Chondrocyte (in vitro differentiated cells): ENCODE results near the gene MED14. TPM values are rescaled to one million over a fixed set of nuclear protein-coding genes. Genes with fewer than 3 reads are reported as not detected.

ENCODE experiments used
- DNase-seq: peaks from one replicate; pipeline ENCODE4 v3.0.0; 2021; ENCODE audit warnings: mixed read lengths, low spot score
- H3K27ac Mint-ChIP-seq: one replicate; pipeline ENCODE4 v1.8.0; 2021; ENCODE audit warnings: mild to moderate bottlenecking, moderate library complexity, mixed read lengths; ENCODE audit not compliant: unreplicated experiment
- H3K27me3 Mint-ChIP-seq: 2 replicates; pipeline ENCODE4 v1.8.0; 2021; ENCODE audit warnings: low read depth, mixed read lengths
- H3K36me3 Mint-ChIP-seq: 2 replicates; pipeline ENCODE4 v1.8.0; 2021; ENCODE audit warnings: low read depth, mixed read lengths
- H3K4me1 Mint-ChIP-seq: 2 replicates; pipeline ENCODE4 v1.8.0; 2021; ENCODE audit warnings: low read depth, mild to moderate bottlenecking, mixed read lengths
- H3K4me3 Mint-ChIP-seq: one replicate; pipeline ENCODE4 v1.8.0; 2021; ENCODE audit warnings: mild to moderate bottlenecking, moderate library complexity, mixed read lengths; ENCODE audit not compliant: unreplicated experiment
- H3K9me3 Mint-ChIP-seq: 2 replicates; pipeline ENCODE4 v1.8.0; 2021; ENCODE audit warnings: low read depth, mixed read lengths
- total RNA-seq: library from RNA; stranded (reverse); gene quantifications from 3 replicates; pipeline ENCODE4 v1.2.1, GENCODE V29; 2021
- TF ChIP-seq, protein P1 (sequence below): fragments of 200-600 bp; sonication (generic); IDR thresholded peaks from 2 replicates; pipeline ENCODE4 v1.5.0; 2021; ENCODE audit warnings: antibody characterized with exemption, mild to moderate bottlenecking, moderate library complexity

The MED14 gene
- total RNA-seq, 1 donor from 2014 or later = 62.9 TPM

DNA sequence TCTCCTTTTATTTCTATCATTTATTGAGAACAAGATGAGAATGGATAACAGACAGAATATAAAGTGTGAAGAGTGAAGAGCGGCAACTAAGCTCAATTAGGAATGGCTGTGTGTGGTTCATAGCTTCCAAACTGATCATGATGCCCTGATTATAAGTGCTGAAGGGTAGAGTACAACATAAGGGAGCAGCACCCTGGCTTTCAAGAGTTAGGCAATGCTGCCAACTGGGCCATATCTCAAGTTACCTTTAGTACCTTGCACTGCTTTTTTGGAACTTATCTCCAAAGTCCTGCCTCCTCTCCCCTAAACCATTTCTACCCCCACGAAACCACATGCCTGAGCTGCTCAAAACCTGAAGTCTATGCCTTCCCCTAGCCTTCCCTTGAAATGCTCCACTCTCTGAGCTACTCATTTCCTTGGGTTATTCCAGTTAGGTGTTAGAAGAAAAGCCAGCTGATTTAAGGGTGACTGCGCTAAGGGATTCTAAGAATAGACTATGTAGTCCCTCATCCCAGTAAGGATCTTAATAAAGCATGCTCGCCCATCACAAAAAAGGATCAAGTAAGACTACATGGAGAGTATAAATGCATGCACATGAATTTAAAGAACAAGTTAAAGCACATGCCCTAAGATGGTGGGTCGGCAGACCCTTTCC is 29.6 kb downstream of the MED14 start:
- no peaks in the 10 kb centered on the region for H3K4me1 Mint-ChIP-seq
- H3K36me3 Mint-ChIP-seq = peaks cover 10% of the 10 kb centered on the region
- H3K9me3 Mint-ChIP-seq = no peaks in the 10 kb centered on the region
- TF ChIP-seq, protein P1, sequence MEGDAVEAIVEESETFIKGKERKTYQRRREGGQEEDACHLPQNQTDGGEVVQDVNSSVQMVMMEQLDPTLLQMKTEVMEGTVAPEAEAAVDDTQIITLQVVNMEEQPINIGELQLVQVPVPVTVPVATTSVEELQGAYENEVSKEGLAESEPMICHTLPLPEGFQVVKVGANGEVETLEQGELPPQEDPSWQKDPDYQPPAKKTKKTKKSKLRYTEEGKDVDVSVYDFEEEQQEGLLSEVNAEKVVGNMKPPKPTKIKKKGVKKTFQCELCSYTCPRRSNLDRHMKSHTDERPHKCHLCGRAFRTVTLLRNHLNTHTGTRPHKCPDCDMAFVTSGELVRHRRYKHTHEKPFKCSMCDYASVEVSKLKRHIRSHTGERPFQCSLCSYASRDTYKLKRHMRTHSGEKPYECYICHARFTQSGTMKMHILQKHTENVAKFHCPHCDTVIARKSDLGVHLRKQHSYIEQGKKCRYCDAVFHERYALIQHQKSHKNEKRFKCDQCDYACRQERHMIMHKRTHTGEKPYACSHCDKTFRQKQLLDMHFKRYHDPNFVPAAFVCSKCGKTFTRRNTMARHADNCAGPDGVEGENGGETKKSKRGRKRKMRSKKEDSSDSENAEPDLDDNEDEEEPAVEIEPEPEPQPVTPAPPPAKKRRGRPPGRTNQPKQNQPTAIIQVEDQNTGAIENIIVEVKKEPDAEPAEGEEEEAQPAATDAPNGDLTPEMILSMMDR = no peak
- H3K27ac Mint-ChIP-seq = peak overlapping the region; percentile 13
- no peak for DNase-seq
- no peaks in the 10 kb centered on the region for H3K27me3 Mint-ChIP-seq
- no peak overlapping the region for H3K4me3 Mint-ChIP-seq

- TF ChIP-seq, protein P1 = no peak
- Mint-ChIP-seq H3K9me3 (no peaks in the 10 kb centered on the region), H3K4me3 (no peak overlapping the region), H3K4me1 (no peaks in the 10 kb centered on the region), H3K36me3 (peaks cover 3% of the 10 kb centered on the region), H3K27ac (no peak overlapping the region), H3K27me3 (no peaks in the 10 kb centered on the region)
- no peak for DNase-seq
Observed at GRCh38 chrX:40700640-40701342, 34.6 kb downstream of the MED14 start.

GRCh38 chrX:40698851-40699250 is 36.5 kb downstream of the MED14 start:
- TF ChIP-seq, protein P1 = no peak
- H3K27ac Mint-ChIP-seq = no peak overlapping the region
- H3K4me1 Mint-ChIP-seq = peaks cover 8% of the 10 kb centered on the region
- peaks cover 8% of the 10 kb centered on the region for H3K36me3 Mint-ChIP-seq
- H3K9me3 Mint-ChIP-seq = peaks cover 3% of the 10 kb centered on the region
- H3K4me3 Mint-ChIP-seq = no peak overlapping the region
- no peaks in the 10 kb centered on the region for H3K27me3 Mint-ChIP-seq
- DNase-seq = no peak

DNA sequence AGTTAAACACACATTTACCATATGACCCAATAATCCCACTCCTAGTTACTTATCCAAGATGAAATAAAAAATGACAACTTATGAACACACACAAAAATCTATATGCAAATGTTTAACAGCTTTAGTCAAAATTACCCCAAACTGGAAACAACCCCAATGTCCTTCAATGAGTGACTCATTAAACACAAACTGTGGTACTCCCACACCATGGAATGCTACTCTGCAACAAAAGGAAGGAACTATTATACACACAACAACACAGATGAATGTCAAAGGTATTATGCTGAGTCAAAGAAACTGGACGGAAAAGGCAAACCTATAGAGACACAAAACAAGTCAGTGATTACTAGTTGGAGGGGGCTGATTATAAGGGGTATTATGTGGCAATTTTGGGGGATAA is 40.5 kb downstream of the MED14 start:
- no peak overlapping the region for H3K27ac Mint-ChIP-seq

DNA sequence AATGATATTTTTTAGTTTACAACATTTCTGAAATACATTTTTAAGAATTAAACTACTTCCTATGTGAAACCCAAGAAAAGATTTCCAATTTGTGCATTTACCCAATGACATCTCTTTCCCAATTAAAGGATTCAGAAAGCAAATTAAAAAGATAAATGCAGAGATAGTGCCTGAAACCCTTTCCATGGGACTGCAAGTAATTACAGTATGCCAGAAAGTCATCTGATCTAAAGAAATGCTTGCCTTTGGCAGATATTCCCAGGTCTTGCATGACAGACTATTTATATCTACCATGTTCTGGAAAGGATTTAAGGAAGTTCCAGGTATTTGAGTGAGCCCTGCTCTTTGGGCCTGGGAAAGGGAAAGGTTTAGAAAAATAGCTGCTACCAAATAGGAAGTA is 46.4 kb downstream of the MED14 start:
- TF ChIP-seq, protein P1 = no peak
- Mint-ChIP-seq H3K27ac (no peak overlapping the region), H3K4me3 (no peak overlapping the region), H3K27me3 (no peaks in the 10 kb centered on the region), H3K36me3 (peaks cover 21% of the 10 kb centered on the region), H3K4me1 (peaks cover 10% of the 10 kb centered on the region), H3K9me3 (peaks cover 7% of the 10 kb centered on the region)
- no peak for DNase-seq

More for the DNA sequence above, 40.5 kb downstream of the MED14 start:
- H3K4me1 Mint-ChIP-seq = peaks cover 13% of the 10 kb centered on the region
- H3K4me3 Mint-ChIP-seq = no peak overlapping the region
- no peak for DNase-seq
- TF ChIP-seq, protein P1 = no peak
- H3K9me3 Mint-ChIP-seq = peaks cover 10% of the 10 kb centered on the region
- H3K27me3 Mint-ChIP-seq = no peaks in the 10 kb centered on the region
- peaks cover 18% of the 10 kb centered on the region for H3K36me3 Mint-ChIP-seq
